ENCODE results near the gene RELL1.
A peak's percentile ranks its signal among the peaks of the same experiment; 100 is the strongest.

Gene RELL1

DNA sequence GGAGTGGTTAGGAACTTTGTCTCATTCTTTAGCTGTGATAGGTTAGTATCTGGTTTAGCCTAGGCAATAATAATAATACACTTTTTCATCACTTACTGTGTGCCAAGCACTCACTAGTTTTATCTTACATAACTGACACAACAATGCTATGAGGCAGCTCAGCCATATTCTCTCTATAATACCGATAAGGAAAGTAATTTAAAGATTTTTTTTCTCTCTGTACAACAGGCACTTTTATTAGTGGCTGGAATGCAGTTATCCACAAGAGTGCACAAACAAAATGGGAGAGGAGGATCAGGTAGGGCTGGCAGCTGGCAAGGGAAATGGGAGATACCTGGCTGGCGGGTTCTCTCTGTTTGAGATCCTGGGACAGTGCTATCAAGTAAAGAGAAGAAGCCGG is 7.6 kb downstream of the RELL1 start:
- Histone ChIP-seq H3K36me3 (ENCODE audit: control insufficient read depth in 1 of 2, insufficient read depth in 2 of 2, low read length in 2 of 2) (no peaks in the 10 kb centered on the region), H3K4ac (ENCODE audit: low read depth, low read length) (no peak overlapping the region), H2BK120ac (ENCODE audit: insufficient read depth, low read length, poor library complexity) (no peak overlapping the region), H4K91ac (ENCODE audit: low read depth, low read length) (no peak overlapping the region), H3K4me3 (ENCODE audit: low read depth, low read length) (no peak overlapping the region), H3K9me3 (ENCODE audit: insufficient read depth, low read depth, low read length) (no peaks in the 10 kb centered on the region), H3K14ac (ENCODE audit: low read length) (no peak overlapping the region), H3K4me2 (ENCODE audit: low read length) (no peak overlapping the region), H4K12ac (ENCODE audit: low read depth, low read length) (no peak overlapping the region), H3K9ac (ENCODE audit: low read length) (no peak overlapping the region), H2AK5ac (ENCODE audit: low read length) (no peak overlapping the region), H2BK5ac (ENCODE audit: low read depth, low read length, poor library complexity) (no peak overlapping the region), H3K79me2 (ENCODE audit: control insufficient read depth, insufficient read depth, low read length, poor library complexity) (peaks cover 2% of the 10 kb centered on the region), H3K27ac (ENCODE audit: low read depth, low read length) (no peak overlapping the region), H3K18ac (ENCODE audit: low read length) (no peak overlapping the region), H3K23ac (ENCODE audit: low read length) (no peak overlapping the region), H3K4me1 (ENCODE audit: control insufficient read depth in 1 of 2, insufficient read depth in 2 of 2, low read length in 2 of 2) (no peaks in the 10 kb centered on the region), H4K8ac (ENCODE audit: low read depth, low read length) (no peak overlapping the region), H3K27me3 (ENCODE audit: insufficient read depth, low read length) (no peaks in the 10 kb centered on the region), H2AFZ (ENCODE audit: insufficient read depth, low read length, poor library complexity) (no peak overlapping the region), H3K79me1 (ENCODE audit: low read length) (no peaks in the 10 kb centered on the region), H2BK12ac (ENCODE audit: low read length) (no peak overlapping the region)
- WGBS (ENCODE audit: extremely low coverage, insufficient coverage, insufficient read length), result no CpG with 5 or more reads among the region's 3 CpGs
- peak in 1 of 2 donors; percentile 53 for DNase-seq

DNA sequence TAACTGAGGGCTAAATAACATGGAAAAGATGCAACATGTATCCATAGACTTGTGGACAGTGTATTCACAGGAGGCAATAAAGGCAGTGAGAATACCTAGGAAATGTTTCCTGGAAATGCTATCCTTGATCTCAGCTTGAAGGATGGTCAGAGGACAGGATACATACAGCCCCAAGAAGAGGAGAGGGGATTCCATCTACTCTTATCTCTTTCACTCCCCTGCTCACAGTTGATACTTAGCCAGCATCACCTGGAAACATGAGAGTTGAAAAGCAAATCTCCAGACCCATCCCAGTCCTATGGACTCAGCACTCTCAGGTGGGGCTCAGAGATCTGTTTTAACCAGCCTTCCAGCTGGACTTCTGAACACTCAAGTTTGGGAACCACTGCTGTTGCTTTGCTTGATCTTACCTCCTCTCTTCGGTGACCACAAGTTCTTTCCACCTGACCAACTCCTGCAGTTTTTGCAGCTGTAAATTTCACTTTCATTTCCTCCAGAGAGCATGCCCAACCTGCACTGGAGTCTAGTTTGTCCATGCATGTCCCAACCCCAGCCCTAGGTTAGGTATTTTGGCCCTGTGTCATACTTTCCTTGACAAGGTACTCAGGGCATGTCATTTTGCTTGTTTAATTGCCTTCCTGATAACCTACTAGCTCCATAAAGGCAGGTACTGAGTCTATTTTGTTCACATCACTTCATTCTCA is 10.4 kb downstream of the RELL1 start:
- Histone ChIP-seq H3K79me2 (ENCODE audit: control insufficient read depth, insufficient read depth, low read length, poor library complexity) (peaks cover 2% of the 10 kb centered on the region), H2AK5ac (ENCODE audit: low read length) (no peak overlapping the region), H3K23ac (ENCODE audit: low read length) (no peak overlapping the region), H3K4ac (ENCODE audit: low read depth, low read length) (no peak overlapping the region), H3K27ac (ENCODE audit: low read depth, low read length) (no peak overlapping the region), H3K4me1 (ENCODE audit: control insufficient read depth in 1 of 2, insufficient read depth in 2 of 2, low read length in 2 of 2) (peaks cover 0 to 4% of the 10 kb centered on the region in 2 experiments), H3K4me3 (ENCODE audit: low read depth, low read length) (no peak overlapping the region), H3K9ac (ENCODE audit: low read length) (no peak overlapping the region), H2AFZ (ENCODE audit: insufficient read depth, low read length, poor library complexity) (no peak overlapping the region), H2BK120ac (ENCODE audit: insufficient read depth, low read length, poor library complexity) (no peak overlapping the region), H4K8ac (ENCODE audit: low read depth, low read length) (no peak overlapping the region), H3K36me3 (ENCODE audit: control insufficient read depth in 1 of 2, insufficient read depth in 2 of 2, low read length in 2 of 2) (no peaks in the 10 kb centered on the region), H3K18ac (ENCODE audit: low read length) (no peak overlapping the region), H2BK5ac (ENCODE audit: low read depth, low read length, poor library complexity) (no peak overlapping the region), H3K4me2 (ENCODE audit: low read length) (no peak overlapping the region), H2BK12ac (ENCODE audit: low read length) (no peak overlapping the region), H4K91ac (ENCODE audit: low read depth, low read length) (no peak overlapping the region), H3K9me3 (ENCODE audit: insufficient read depth, low read depth, low read length) (no peaks in the 10 kb centered on the region), H3K27me3 (ENCODE audit: insufficient read depth, low read length) (no peaks in the 10 kb centered on the region), H3K79me1 (ENCODE audit: low read length) (peaks cover 2% of the 10 kb centered on the region), H4K12ac (ENCODE audit: low read depth, low read length) (no peak overlapping the region), H3K14ac (ENCODE audit: low read length) (no peak overlapping the region)
- WGBS (ENCODE audit: extremely low coverage, insufficient coverage, insufficient read length), result no CpG with 5 or more reads among the region's 1 CpG
- DNase-seq, result peak in 1 of 2 donors; percentile 60

DNA sequence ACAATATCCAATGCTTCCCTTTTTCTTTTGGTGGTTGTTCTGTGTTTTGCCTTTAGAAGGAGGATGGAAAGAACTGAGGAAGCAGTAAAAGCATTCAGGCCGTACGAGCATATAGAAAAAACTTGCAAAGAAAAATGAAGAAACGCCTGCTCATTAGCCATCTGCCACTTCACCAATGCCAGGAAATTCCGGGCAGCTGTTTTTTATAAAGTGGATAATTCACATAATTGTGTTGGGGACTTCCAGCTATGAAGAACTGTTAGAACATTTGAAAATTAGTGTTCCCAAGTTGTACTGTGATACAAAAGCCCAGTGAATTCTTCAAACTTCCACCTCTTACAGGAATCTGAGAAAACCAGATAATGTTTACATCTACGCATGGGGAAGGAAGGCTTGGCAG is 11.7 kb downstream of the RELL1 start:
- H4K91ac ChIP-seq (ENCODE audit: low read depth, low read length), result no peak overlapping the region
- no peak overlapping the region for H2AFZ ChIP-seq (ENCODE audit: insufficient read depth, low read length, poor library complexity)
- no peak overlapping the region for H4K8ac ChIP-seq (ENCODE audit: low read depth, low read length)
- peaks cover 2% of the 10 kb centered on the region for H3K79me1 ChIP-seq (ENCODE audit: low read length)
- no peak overlapping the region for H3K4me2 ChIP-seq (ENCODE audit: low read length)
- no peak overlapping the region for H2BK120ac ChIP-seq (ENCODE audit: insufficient read depth, low read length, poor library complexity)
- no peaks in the 10 kb centered on the region for H3K27me3 ChIP-seq (ENCODE audit: insufficient read depth, low read length)
- H3K18ac ChIP-seq (ENCODE audit: low read length), result no peak overlapping the region
- H2BK12ac ChIP-seq (ENCODE audit: low read length), result no peak overlapping the region
- peaks cover 2% of the 10 kb centered on the region for H3K79me2 ChIP-seq (ENCODE audit: control insufficient read depth, insufficient read depth, low read length, poor library complexity)
- no peaks in the 10 kb centered on the region for H3K36me3 ChIP-seq (ENCODE audit: control insufficient read depth in 1 of 2, insufficient read depth in 2 of 2, low read length in 2 of 2)
- H3K27ac ChIP-seq (ENCODE audit: low read depth, low read length), result no peak overlapping the region
- peaks cover 0 to 4% of the 10 kb centered on the region in 2 experiments for H3K4me1 ChIP-seq (ENCODE audit: control insufficient read depth in 1 of 2, insufficient read depth in 2 of 2, low read length in 2 of 2)
- no peak overlapping the region for H3K4me3 ChIP-seq (ENCODE audit: low read depth, low read length)
- H3K9me3 ChIP-seq (ENCODE audit: insufficient read depth, low read depth, low read length), result no peaks in the 10 kb centered on the region
- no peak overlapping the region for H2AK5ac ChIP-seq (ENCODE audit: low read length)
- no peak overlapping the region for H3K23ac ChIP-seq (ENCODE audit: low read length)
- H3K9ac ChIP-seq (ENCODE audit: low read length), result no peak overlapping the region
- H3K4ac ChIP-seq (ENCODE audit: low read depth, low read length), result no peak overlapping the region
- no CpG with 5 or more reads among the region's 5 CpGs for WGBS (ENCODE audit: extremely low coverage, insufficient coverage, insufficient read length)
- peak in 1 of 2 donors; percentile 58 for DNase-seq
- H2BK5ac ChIP-seq (ENCODE audit: low read depth, low read length, poor library complexity), result no peak overlapping the region
- no peak overlapping the region for H4K12ac ChIP-seq (ENCODE audit: low read depth, low read length)
- H3K14ac ChIP-seq (ENCODE audit: low read length), result no peak overlapping the region

GRCh38 chr4:37673538-37674192 is 12.5 kb downstream of the RELL1 start:
- Histone ChIP-seq H4K12ac (ENCODE audit: low read depth, low read length) (no peak overlapping the region), H2AK5ac (ENCODE audit: low read length) (no peak overlapping the region), H2BK12ac (ENCODE audit: low read length) (no peak overlapping the region), H2BK5ac (ENCODE audit: low read depth, low read length, poor library complexity) (no peak overlapping the region), H4K91ac (ENCODE audit: low read depth, low read length) (no peak overlapping the region), H3K27me3 (ENCODE audit: insufficient read depth, low read length) (no peaks in the 10 kb centered on the region), H3K4ac (ENCODE audit: low read depth, low read length) (no peak overlapping the region), H3K14ac (ENCODE audit: low read length) (no peak overlapping the region), H3K27ac (ENCODE audit: low read depth, low read length) (no peak overlapping the region), H2AFZ (ENCODE audit: insufficient read depth, low read length, poor library complexity) (no peak overlapping the region), H3K4me2 (ENCODE audit: low read length) (no peak overlapping the region), H3K4me3 (ENCODE audit: low read depth, low read length) (no peak overlapping the region), H3K36me3 (ENCODE audit: control insufficient read depth in 1 of 2, insufficient read depth in 2 of 2, low read length in 2 of 2) (no peaks in the 10 kb centered on the region), H3K23ac (ENCODE audit: low read length) (no peak overlapping the region), H4K8ac (ENCODE audit: low read depth, low read length) (no peak overlapping the region), H2BK120ac (ENCODE audit: insufficient read depth, low read length, poor library complexity) (no peak overlapping the region), H3K9me3 (ENCODE audit: insufficient read depth, low read depth, low read length) (no peaks in the 10 kb centered on the region), H3K79me1 (ENCODE audit: low read length) (peaks cover 2% of the 10 kb centered on the region), H3K18ac (ENCODE audit: low read length) (no peak overlapping the region), H3K79me2 (ENCODE audit: control insufficient read depth, insufficient read depth, low read length, poor library complexity) (peaks cover 2% of the 10 kb centered on the region), H3K4me1 (ENCODE audit: control insufficient read depth in 1 of 2, insufficient read depth in 2 of 2, low read length in 2 of 2) (peaks cover 0 to 4% of the 10 kb centered on the region in 2 experiments), H3K9ac (ENCODE audit: low read length) (no peak overlapping the region)
- DNase-seq, result no peak
- no CpG with 5 or more reads among the region's 4 CpGs for WGBS (ENCODE audit: extremely low coverage, insufficient coverage, insufficient read length)

Measured in trophoblast cell (in vitro differentiated cells and primary cell).